ENCODE data around the gene HK3. TPM values are rescaled to one million over a fixed set of nuclear protein-coding genes. Genes with fewer than 3 reads are reported as not detected.

Gene HK3
- total and polyA plus RNA-seq, 2 of the 8 experiments (the other 6 are each of a cell fraction or from before 2014, with no cell fraction given): not detected

GRCh38 chr5:176863765-176864098 is 35.4 kb downstream of the HK3 start:
- no peak for FAIRE-seq
- 73% methylated on average over 5 of the region's 5 CpGs; no CpG with 5 or more reads in 1 of the 2 experiments for WGBS, 2 experiments (ENCODE audit: extremely low coverage in 1 of 2, insufficient coverage in 1 of 2, insufficient read length in 1 of 2, insufficient replicate concordance in 2 of 2, low coverage in 1 of 2, low lambda C conversion rate in 2 of 2, missing lambda C conversion rate in 1 of 2)
- CTCF ChIA-PET (ENCODE audit: partially characterized antibody): interaction anchor here (0.6 to 6.5 kb wide), 8 partner anchors 9 to 204 kb away, joined by 3 to 39 read pairs (median 4); no protein-coding TSS in a partner anchor

More at GRCh38 chr5:176863765-176864098, 35.4 kb downstream of the HK3 start:
- Histone ChIP-seq H3K56ac (replicated peaks; ENCODE audit: insufficient read length, low read depth, low read length) (peak overlapping the region; percentile 8), H2BK20ac (ENCODE audit: low read length) (0 out of 2 replicates have a peak overlapping the region, but pooled peaks have one; percentile 1), H2BK15ac (ENCODE audit: low read length) (peak overlapping the region; percentile 50; the same call in 1 of the 2 replicates), H3K18ac (ENCODE audit: extremely low read depth, low read length) (no peak overlapping the region), H3K9me3 (ENCODE audit: insufficient read depth in 2 of 2, low read depth in 1 of 2, low read length in 1 of 2) (no peaks in the 10 kb centered on the region), H4K20me1 (replicated peaks in 1 of 2; ENCODE audit: control insufficient read depth in 1 of 2, insufficient read depth in 2 of 2, low read length in 2 of 2) (no peaks in the 10 kb centered on the region), H4K91ac (replicated peaks; ENCODE audit: insufficient read length, low read length) (peak overlapping the region; percentile 81), H3K9ac (replicated peaks in 1 of 4; ENCODE audit: extremely low read depth in 1 of 4, low read depth in 3 of 4, low read length in 3 of 4) (no peak overlapping the region), H3K36me3 (ENCODE audit: control insufficient read depth in 2 of 4, insufficient read depth in 4 of 4, low read length in 3 of 4) (no peaks in the 10 kb centered on the region), H3K14ac (ENCODE audit: insufficient read length) (no peak overlapping the region), H4K8ac (ENCODE audit: extremely low read depth, insufficient read depth, low read length) (no peak overlapping the region), H2AK5ac (ENCODE audit: low read depth, low read length) (peak overlapping the region; percentile 59; the same call in 1 of the 2 replicates), H2BK5ac (ENCODE audit: low read depth, low read length) (0 out of 2 replicates have a peak overlapping the region, but pooled peaks have one; percentile 66), H3K79me1 (ENCODE audit: low read depth, low read length) (no peaks in the 10 kb centered on the region), H3K23me2 (ENCODE audit: low read depth, low read length) (no peaks in the 10 kb centered on the region), H3K4me3 (ENCODE audit: extremely low read depth in 1 of 4, insufficient read depth in 2 of 4, low read depth in 3 of 4, low read length in 4 of 4) (no peak overlapping the region), H3K4me1 (replicated peaks in 1 of 4; ENCODE audit: control insufficient read depth in 3 of 4, insufficient read depth in 4 of 4, low read length in 3 of 4) (peaks cover 6 to 40% (median 26%) of the 10 kb centered on the region in 4 experiments), H3K79me2 (ENCODE audit: control insufficient read depth in 1 of 2, insufficient read depth in 2 of 2, low read length in 2 of 2) (no peaks in the 10 kb centered on the region), H3K23ac (ENCODE audit: insufficient read length) (no peak overlapping the region), H3K4me2 (ENCODE audit: insufficient read depth in 1 of 2, low read depth in 2 of 2, low read length in 2 of 2) (peak overlapping the region; percentile 40; a peak in 3 of 4 replicates), H2BK12ac (ENCODE audit: low read depth, low read length) (peak overlapping the region; percentile 12; the same call in 1 of the 2 replicates), H2AFZ (ENCODE audit: low read length) (no peak overlapping the region), H3K27ac (ENCODE audit: low read depth, low read length) (no peak overlapping the region; the same call in 1 of the 2 replicates), H3K27me3 (replicated peaks in 1 of 4; ENCODE audit: control insufficient read depth in 3 of 4, extremely low read depth in 1 of 4, insufficient read depth in 3 of 4, low read length in 3 of 4) (no peaks in the 10 kb centered on the region), H2BK120ac (replicated peaks; ENCODE audit: low read depth, low read length) (peak overlapping the region; percentile 35), H3K4ac (replicated peaks; ENCODE audit: insufficient read length, low read depth, low read length) (peak overlapping the region; percentile 55), H4K5ac (ENCODE audit: insufficient read length, low read depth, low read length) (peak overlapping the region; percentile 34)
- no peak for DNase-seq (ENCODE audit: low read depth in 1 of 2, low spot score in 2 of 2)
- POLR2A ChIA-PET (ENCODE audit: partially characterized antibody): interaction anchor here (0.9 to 2.0 kb wide), 6 partner anchors 11 to 142 kb away, joined by 3 to 5 read pairs (median 4); partner anchors contain the start of gene UIMC1
- TF ChIP-seq SP1 (IDR thresholded peaks at IDR 0.05; ENCODE audit: low read depth, low read length) (no peak), PHF8 (conservative IDR thresholded peaks at IDR 0.05; ENCODE audit: low read depth, low read length) (no peak), JUND (IDR thresholded peaks at IDR 0.05; ENCODE audit: low read length) (no peak), KDM5A (IDR thresholded peaks at IDR 0.05; ENCODE audit: low read length) (no peak), FOSL1 (IDR thresholded peaks at IDR 0.05; ENCODE audit: insufficient read depth, low read depth, low read length) (no peak), SRF (IDR thresholded peaks at IDR 0.05; ENCODE audit: low read depth, low read length) (no peak), SP4 (IDR thresholded peaks at IDR 0.05; ENCODE audit: low read length) (no peak), HDAC6 (IDR thresholded peaks at IDR 0.05; ENCODE audit: low read depth, low read length) (no peak), BRCA1 (IDR thresholded peaks at IDR 0.05; ENCODE audit: low read depth, low read length) (no peak), BCL11A (IDR thresholded peaks at IDR 0.05; ENCODE audit: low read depth in 2 of 2, low read length in 2 of 2) (no peak), SP2 (IDR thresholded peaks at IDR 0.05; ENCODE audit: low read length) (no peak), TCF12 (IDR thresholded peaks at IDR 0.05; ENCODE audit: low read depth, low read length) (no peak), NANOG (IDR thresholded peaks at IDR 0.05; ENCODE audit: insufficient read depth, low read depth, low read length, poor library complexity, severe bottlenecking) (no peak), SIRT6 (IDR thresholded peaks at IDR 0.05; ENCODE audit: low read length) (no peak), ZNF274 (IDR thresholded peaks at IDR 0.05; ENCODE audit: borderline replicate concordance, extremely low read depth, low read length) (no peak)

Measured in H1 (cell line).